CD14-positive monocyte (primary cell): ENCODE results near the gene SLC35F6. TPM values are rescaled to one million over a fixed set of nuclear protein-coding genes. Genes with fewer than 3 reads are reported as not detected.

Experiments used
- DNase-seq, 3 donors: peaks; one replicate each; pipeline ENCODE4 v3.0.0-alpha.2; 2011 to 2022
- H2AFZ ChIP-seq: 2 replicates; pipeline ENCODE4 v1.6.0; 2012; ENCODE audit warnings: mild to moderate bottlenecking, low read depth, low read length, inconsistent platforms; ENCODE audit not compliant: insufficient read depth, poor library complexity, severe bottlenecking
- H3K27ac ChIP-seq, 2 donors: 1 replicate in 1 of 2; 2 replicates in 1 of 2; pipeline ENCODE4 v1.5.1; 2012 to 2013; ENCODE audit warnings: low read length in 2 of 2, control low read depth in 1 of 2, inconsistent platforms in 1 of 2, low read depth in 1 of 2, mild to moderate bottlenecking in 1 of 2
- H3K27me3 ChIP-seq, 2 donors: one replicate each; pipeline versions ENCODE4 v1.6.0 to v1.6.1; 2011 to 2013; ENCODE audit warnings: low read length in 2 of 2; ENCODE audit not compliant: control insufficient read depth in 2 of 2, insufficient read depth in 2 of 2
- H3K36me3 ChIP-seq, 2 donors: replicated peaks in 1 of 2; 1 replicate in 1 of 2; 2 replicates in 1 of 2; pipeline versions ENCODE4 v1.5.1 to v1.6.1; 2012 to 2013; ENCODE audit warnings: low read length in 2 of 2, control low read depth in 1 of 2, inconsistent platforms in 1 of 2, mild to moderate bottlenecking in 1 of 2; ENCODE audit not compliant: insufficient read depth in 2 of 2, control insufficient read depth in 1 of 2
- H3K4me1 ChIP-seq, 2 donors: 1 replicate in 1 of 2; 2 replicates in 1 of 2; pipeline versions ENCODE4 v1.5.1 to v1.6.1; 2012 to 2013; ENCODE audit warnings: low read length in 2 of 2, control low read depth in 1 of 2, inconsistent platforms in 1 of 2, mild to moderate bottlenecking in 1 of 2, moderate library complexity in 1 of 2; ENCODE audit not compliant: insufficient read depth in 2 of 2, control insufficient read depth in 1 of 2
- H3K4me2 ChIP-seq: replicated peaks from 2 replicates; pipeline ENCODE3; 2012; ENCODE audit warnings: low read length, moderate library complexity, mild to moderate bottlenecking; ENCODE audit not compliant: poor library complexity, severe bottlenecking; ENCODE audit errors: extremely low read depth
- H3K4me3 ChIP-seq, 3 experiments: fragments of 200-600 bp in 1 of 3; sonication (generic) in 1 of 3; replicated peaks in 1 of 3; 1 replicate in 2 of 3; 2 replicates in 1 of 3; pipeline ENCODE4 v1.5.1; 2011 to 2013; ENCODE audit warnings: low read length in 3 of 3, mild to moderate bottlenecking in 3 of 3, control low read depth in 2 of 3, low read depth in 2 of 3, inconsistent platforms in 1 of 3, moderate library complexity in 1 of 3
- H3K79me2 ChIP-seq: 2 replicates; pipeline ENCODE4 v1.6.0; 2012; ENCODE audit warnings: mild to moderate bottlenecking, control low read depth, inconsistent platforms, low read length, moderate library complexity; ENCODE audit not compliant: insufficient read depth
- H3K9ac ChIP-seq: 2 replicates; pipeline ENCODE4 v1.6.0; 2017; ENCODE audit warnings: low read length, mild to moderate bottlenecking; ENCODE audit not compliant: insufficient read depth, poor library complexity, severe bottlenecking
- H3K9me3 ChIP-seq, 2 donors: replicated peaks in 1 of 2; 1 replicate in 1 of 2; 2 replicates in 1 of 2; pipeline versions ENCODE4 v1.5.1 to v1.6.1; 2012 to 2013; ENCODE audit warnings: low read length in 2 of 2, control low read depth in 1 of 2; ENCODE audit not compliant: control insufficient read depth in 1 of 2, insufficient read depth in 1 of 2
- H4K20me1 ChIP-seq: 2 replicates; pipeline ENCODE4 v1.6.0; 2012; ENCODE audit warnings: mild to moderate bottlenecking, low read length, control low read depth, moderate library complexity; ENCODE audit not compliant: insufficient read depth
- H3K27ac Mint-ChIP-seq, 7 donors: one replicate each; pipeline ENCODE4 v1.8.0; 2020; ENCODE audit warnings: mild to moderate bottlenecking in 7 of 7, mixed read lengths in 7 of 7, moderate library complexity in 6 of 7, inconsistent platforms in 2 of 7
- H3K27me3 Mint-ChIP-seq, 3 donors: one replicate each; pipeline ENCODE4 v1.8.0; 2021 to 2022; ENCODE audit warnings: low read depth in 3 of 3, mild to moderate bottlenecking in 3 of 3, mixed read lengths in 3 of 3, moderate library complexity in 3 of 3, inconsistent platforms in 1 of 3
- H3K36me3 Mint-ChIP-seq, 2 donors: one replicate each; pipeline ENCODE4 v1.8.0; 2020; ENCODE audit warnings: mixed read lengths in 2 of 2, inconsistent platforms in 1 of 2, mild to moderate bottlenecking in 1 of 2
- H3K4me1 Mint-ChIP-seq: one replicate; pipeline ENCODE4 v1.8.0; 2020; ENCODE audit warnings: mild to moderate bottlenecking, mixed read lengths
- H3K4me3 Mint-ChIP-seq, 2 donors: one replicate each; pipeline ENCODE4 v1.8.0; 2020; ENCODE audit warnings: mild to moderate bottlenecking in 2 of 2, mixed read lengths in 2 of 2, moderate library complexity in 1 of 2
- H3K9me3 Mint-ChIP-seq, 7 donors: one replicate each; pipeline ENCODE4 v1.8.0; 2020 to 2022; ENCODE audit warnings: mixed read lengths in 7 of 7, mild to moderate bottlenecking in 6 of 7, moderate library complexity in 6 of 7, inconsistent platforms in 2 of 7
- WGBS: methylation state at CpG from one replicate; pipeline ENCODE4 v1.1.5; 2013; ENCODE audit warnings: missing lambda C conversion rate; ENCODE audit not compliant: insufficient coverage; 5-methylcytosine and 5-hydroxymethylcytosine counted together
- intact Hi-C, 2 donors: fragments of 100-400 bp; cut with micrococcal nuclease; formaldehyde crosslinking; loops; one replicate each; pipeline versions ENCODE4 v1.15.0 to v1.15.1; 2023
- polyA plus RNA-seq, 3 donors: library from polyadenylated mRNA; depleted of rRNA in 1 of 3; unstranded in 2 of 3; stranded (reverse) in 1 of 3; fragments of 300-500 nt in 2 of 3; fragments of >200 nt in 1 of 3; fragmentation: Illumina TruSeq in 2 of 3; gene quantifications; 1 replicate in 2 of 3; 2 replicates in 1 of 3; pipeline ENCODE4 v1.2.3, GENCODE V29; 2012 to 2021
- TF ChIP-seq, protein P1 (sequence below): fragments of 200-600 bp; IDR thresholded peaks from one replicate; pipeline ENCODE4 v1.8.0; 2022; ENCODE audit warnings: antibody characterized with exemption, mild to moderate bottlenecking

SLC35F6 gene
- polyA plus RNA-seq, 3 donors, result 11.3 to 22.2 (median 15.1) TPM

DNA sequence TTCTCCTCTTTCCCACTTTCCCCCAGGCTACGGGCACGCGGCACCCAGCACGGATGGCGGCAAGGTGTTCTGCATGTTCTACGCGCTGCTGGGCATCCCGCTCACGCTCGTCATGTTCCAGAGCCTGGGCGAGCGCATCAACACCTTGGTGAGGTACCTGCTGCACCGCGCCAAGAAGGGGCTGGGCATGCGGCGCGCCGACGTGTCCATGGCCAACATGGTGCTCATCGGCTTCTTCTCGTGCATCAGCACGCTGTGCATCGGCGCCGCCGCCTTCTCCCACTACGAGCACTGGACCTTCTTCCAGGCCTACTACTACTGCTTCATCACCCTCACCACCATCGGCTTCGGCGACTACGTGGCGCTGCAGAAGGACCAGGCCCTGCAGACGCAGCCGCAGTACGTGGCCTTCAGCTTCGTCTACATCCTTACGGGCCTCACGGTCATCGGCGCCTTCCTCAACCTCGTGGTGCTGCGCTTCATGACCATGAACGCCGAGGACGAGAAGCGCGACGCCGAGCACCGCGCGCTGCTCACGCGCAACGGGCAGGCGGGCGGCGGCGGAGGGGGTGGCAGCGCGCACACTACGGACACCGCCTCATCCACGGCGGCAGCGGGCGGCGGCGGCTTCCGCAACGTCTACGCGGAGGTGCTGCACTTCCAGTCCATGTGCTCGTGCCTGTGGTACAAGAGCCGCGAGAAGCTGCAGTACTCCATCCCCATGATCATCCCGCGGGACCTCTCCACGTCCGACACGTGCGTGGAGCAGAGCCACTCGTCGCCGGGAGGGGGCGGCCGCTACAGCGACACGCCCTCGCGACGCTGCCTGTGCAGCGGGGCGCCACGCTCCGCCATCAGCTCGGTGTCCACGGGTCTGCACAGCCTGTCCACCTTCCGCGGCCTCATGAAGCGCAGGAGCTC, 36.2 kb upstream of the SLC35F6 start:
- no peak overlapping the region for H3K4me2 ChIP-seq
- H3K27ac ChIP-seq, result no peak overlapping the region
- DNase-seq, result no peak
- no peaks in the 10 kb centered on the region for H3K4me1 Mint-ChIP-seq
- WGBS, result 59% methylated on average over 100 of the region's 101 CpGs
- H3K79me2 ChIP-seq, result no peaks in the 10 kb centered on the region
- H3K27me3 Mint-ChIP-seq, result peaks cover 15 to 25% (median 22%) of the 10 kb centered on the region in 3 donors
- peak overlapping the region in 1 of 2 donors; percentile 70 for H3K4me3 Mint-ChIP-seq
- no peak overlapping the region for H3K4me3 ChIP-seq
- no peaks in the 10 kb centered on the region for H3K36me3 Mint-ChIP-seq
- peaks cover 0 to 26% of the 10 kb centered on the region in 2 donors for H3K27me3 ChIP-seq
- no peak overlapping the region for H2AFZ ChIP-seq
- intact Hi-C loops, result no loop called here
- H4K20me1 ChIP-seq, result no peaks in the 10 kb centered on the region
- H3K36me3 ChIP-seq, result no peaks in the 10 kb centered on the region
- no peak overlapping the region for H3K27ac Mint-ChIP-seq
- peaks cover 0 to 5% (median 0%) of the 10 kb centered on the region in 7 donors for H3K9me3 Mint-ChIP-seq
- H3K4me1 ChIP-seq, result peaks cover 0 to 4% of the 10 kb centered on the region in 2 donors
- no peak overlapping the region for H3K9ac ChIP-seq
- TF ChIP-seq, protein P1, sequence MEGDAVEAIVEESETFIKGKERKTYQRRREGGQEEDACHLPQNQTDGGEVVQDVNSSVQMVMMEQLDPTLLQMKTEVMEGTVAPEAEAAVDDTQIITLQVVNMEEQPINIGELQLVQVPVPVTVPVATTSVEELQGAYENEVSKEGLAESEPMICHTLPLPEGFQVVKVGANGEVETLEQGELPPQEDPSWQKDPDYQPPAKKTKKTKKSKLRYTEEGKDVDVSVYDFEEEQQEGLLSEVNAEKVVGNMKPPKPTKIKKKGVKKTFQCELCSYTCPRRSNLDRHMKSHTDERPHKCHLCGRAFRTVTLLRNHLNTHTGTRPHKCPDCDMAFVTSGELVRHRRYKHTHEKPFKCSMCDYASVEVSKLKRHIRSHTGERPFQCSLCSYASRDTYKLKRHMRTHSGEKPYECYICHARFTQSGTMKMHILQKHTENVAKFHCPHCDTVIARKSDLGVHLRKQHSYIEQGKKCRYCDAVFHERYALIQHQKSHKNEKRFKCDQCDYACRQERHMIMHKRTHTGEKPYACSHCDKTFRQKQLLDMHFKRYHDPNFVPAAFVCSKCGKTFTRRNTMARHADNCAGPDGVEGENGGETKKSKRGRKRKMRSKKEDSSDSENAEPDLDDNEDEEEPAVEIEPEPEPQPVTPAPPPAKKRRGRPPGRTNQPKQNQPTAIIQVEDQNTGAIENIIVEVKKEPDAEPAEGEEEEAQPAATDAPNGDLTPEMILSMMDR, result no peak
- no peaks in the 10 kb centered on the region for H3K9me3 ChIP-seq

DNA sequence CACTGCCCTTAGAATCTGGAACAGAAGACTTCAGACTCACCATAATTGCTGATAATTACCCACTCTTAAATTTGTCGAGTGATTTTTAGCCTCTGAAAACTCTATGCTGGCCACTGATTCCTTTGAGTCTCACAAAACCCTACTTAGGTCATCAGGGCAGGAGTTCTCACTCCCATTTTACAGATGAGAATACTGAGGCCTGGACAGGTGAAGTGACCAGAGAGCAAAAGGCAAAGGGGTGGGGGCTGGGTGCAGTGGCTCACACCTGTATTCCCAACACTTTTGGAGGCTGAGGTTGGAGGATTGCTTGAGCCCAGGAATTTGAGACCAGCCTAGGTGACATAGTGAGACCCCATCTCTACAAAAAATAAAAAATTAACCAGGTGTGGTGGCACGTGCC, 34.8 kb upstream of the SLC35F6 start:
- Mint-ChIP-seq H3K4me1 (no peaks in the 10 kb centered on the region), H3K36me3 (no peaks in the 10 kb centered on the region), H3K9me3 (peaks cover 0 to 5% (median 0%) of the 10 kb centered on the region in 7 donors), H3K4me3 (no peak overlapping the region), H3K27ac (no peak overlapping the region), H3K27me3 (peaks cover 15 to 30% (median 26%) of the 10 kb centered on the region in 3 donors)
- Histone ChIP-seq H3K79me2 (no peaks in the 10 kb centered on the region), H3K4me3 (no peak overlapping the region), H3K4me1 (peaks cover 0 to 4% of the 10 kb centered on the region in 2 donors), H3K9ac (no peak overlapping the region), H3K36me3 (no peaks in the 10 kb centered on the region), H3K9me3 (no peaks in the 10 kb centered on the region), H4K20me1 (no peaks in the 10 kb centered on the region), H3K27me3 (peaks cover 0 to 26% of the 10 kb centered on the region in 2 donors), H3K27ac (no peak overlapping the region), H3K4me2 (no peak overlapping the region), H2AFZ (no peak overlapping the region)
- TF ChIP-seq, protein P1, result no peak
- intact Hi-C loops, result no loop called here
- 92% methylated on average over 2 of the region's 2 CpGs for whole genome bisulfite sequencing
- no peak for DNase-seq
